Activated CD4-positive, alpha-beta T cell treated with anti-CD3 and anti-CD28 coated beads for 4 hours (primary cell): ENCODE results near the gene OSBPL9.
"Not testable (repeated sequence)": the region's sequence is repeated elsewhere in the genome, so short reads cannot be mapped to it uniquely, and the experiment has no call there.

ENCODE experiments used
- DNase-seq, 2 donors: peaks; one replicate each; pipeline ENCODE4 v3.0.0-alpha.2; 2020

Gene OSBPL9

DNA sequence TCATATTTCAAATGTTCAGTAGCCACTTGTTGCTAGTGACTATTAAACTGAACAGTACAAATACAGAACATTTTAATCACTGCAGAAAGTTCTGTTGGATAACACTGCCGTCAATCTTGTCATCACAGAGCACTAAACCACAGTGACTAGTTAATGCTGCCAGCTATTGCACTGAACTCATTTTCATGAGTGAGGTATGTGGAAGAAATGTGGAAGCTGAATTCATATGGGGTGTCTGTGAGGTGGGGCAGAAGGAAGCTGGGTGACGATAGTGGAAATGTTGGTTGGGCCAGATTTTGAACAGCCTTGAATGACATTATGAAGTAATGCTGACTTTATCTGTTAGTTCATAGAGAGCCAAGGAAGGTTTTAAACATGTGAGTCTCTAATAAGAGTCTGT is 49.6 kb downstream of the OSBPL9 start:
- DNase-seq, result no peak

DNA sequence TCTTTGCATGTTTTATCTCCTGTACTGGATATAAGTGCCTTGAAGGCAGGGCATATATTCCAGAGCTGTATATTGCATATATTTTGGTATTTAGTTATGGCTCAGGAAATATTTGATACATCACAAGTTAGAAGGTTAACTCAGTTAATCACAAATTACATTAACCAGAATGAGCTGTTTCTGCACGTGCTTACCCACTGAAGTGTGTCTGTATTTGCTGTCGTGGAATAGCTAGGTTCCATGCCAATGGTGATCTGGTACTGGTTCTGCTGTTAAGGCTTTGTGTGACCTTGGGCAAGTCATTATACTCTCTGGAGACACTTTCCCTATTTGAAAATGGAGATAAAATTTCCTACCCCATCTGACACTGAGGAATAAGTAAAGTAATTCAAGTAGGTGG is 50.7 kb downstream of the OSBPL9 start:
- DNase-seq, result no peak

GRCh38 chr1:51669272-51669671 is 52.4 kb downstream of the OSBPL9 start:
- DNase-seq, result no peak

GRCh38 chr1:51669816-51670215 is 52.9 kb downstream of the OSBPL9 start:
- no peak for DNase-seq

- no peak for DNase-seq
Observed at GRCh38 chr1:51671527-51672325, 54.8 kb downstream of the OSBPL9 start.

- no peak for DNase-seq
Observed at GRCh38 chr1:51673279-51673678, 56.4 kb downstream of the OSBPL9 start.

- DNase-seq, result no peak
Observed at GRCh38 chr1:51675177-51675780, 58.4 kb downstream of the OSBPL9 start.

DNA sequence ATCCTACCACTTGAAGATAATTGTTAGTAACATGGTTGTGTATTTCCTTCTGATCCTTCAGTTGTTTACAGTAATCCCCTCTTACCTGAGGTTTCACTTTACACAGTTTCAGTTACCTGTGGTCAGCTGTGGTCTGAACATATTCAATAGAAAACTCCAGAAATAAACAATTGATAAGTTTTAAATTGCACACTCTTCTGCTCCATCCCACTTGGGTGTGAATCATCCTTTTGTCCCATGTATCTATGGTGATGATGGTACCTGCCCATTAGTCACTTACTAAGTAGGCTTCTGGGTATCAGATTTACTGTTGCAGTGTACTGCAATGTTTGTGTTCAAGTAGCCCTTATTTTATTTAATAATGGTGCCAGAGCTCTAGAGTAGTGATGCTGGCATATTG is 62.5 kb downstream of the OSBPL9 start:
- no peak for DNase-seq

- DNase-seq, result no peak
Observed at GRCh38 chr1:51684776-51685175, 67.9 kb downstream of the OSBPL9 start.

GRCh38 chr1:51686450-51686849 is 69.6 kb downstream of the OSBPL9 start:
- no peak for DNase-seq

GRCh38 chr1:51689075-51689440 is 72.2 kb downstream of the OSBPL9 start:
- no peak for DNase-seq

GRCh38 chr1:51689643-51690042 is 72.8 kb downstream of the OSBPL9 start:
- no peak for DNase-seq

DNA sequence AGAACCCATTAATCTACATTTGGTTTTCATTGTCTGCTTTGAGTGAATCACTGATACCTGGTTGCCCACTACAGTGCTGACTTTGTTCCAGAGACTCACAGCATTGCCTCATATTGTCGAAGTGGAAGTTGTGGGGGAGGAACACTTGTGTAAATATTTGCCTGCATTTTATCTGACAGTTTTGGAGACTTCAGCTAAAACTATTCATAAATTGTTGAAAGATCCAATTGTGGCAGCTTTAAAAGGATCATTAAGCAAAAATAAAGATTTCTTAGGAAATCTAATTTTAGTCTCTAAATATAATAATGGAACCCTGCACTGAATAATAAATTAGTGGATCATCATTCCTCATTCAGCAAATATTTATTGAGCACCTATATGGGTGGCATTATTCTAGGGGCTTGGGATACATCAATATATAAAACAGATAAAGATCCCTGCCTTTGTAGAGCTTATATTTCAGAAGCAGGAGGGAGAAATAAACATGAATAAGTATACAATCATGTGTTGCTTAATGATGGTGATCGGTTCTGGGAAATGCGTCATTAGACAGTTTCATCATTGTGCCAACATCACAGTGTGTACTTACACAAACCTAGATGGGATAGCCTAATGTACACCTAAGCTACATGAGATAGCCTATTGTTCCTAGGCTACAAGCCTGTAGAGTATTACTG is 73.5 kb downstream of the OSBPL9 start:
- no peak for DNase-seq

DNA sequence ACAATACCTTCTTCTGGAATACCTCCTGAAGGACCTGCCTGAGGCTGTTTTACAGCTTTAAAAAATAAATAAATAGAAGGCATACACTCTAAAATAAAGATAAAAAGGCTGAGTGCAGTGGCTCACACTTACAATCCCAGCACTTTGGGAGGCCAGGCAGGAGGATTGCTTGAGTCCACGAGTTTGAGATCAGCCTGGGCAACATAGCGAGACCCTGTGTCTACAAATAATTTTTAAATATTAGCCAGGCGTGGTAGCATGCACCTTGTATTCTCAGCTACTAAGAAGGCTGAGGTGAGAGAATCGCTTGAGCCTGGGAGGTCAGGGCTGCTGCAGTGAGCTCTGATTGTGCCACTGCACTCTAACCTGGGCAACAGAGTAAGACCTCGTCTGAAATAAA is 75.0 kb downstream of the OSBPL9 start:
- DNase-seq, result no peak

GRCh38 chr1:51693419-51694155 is 76.7 kb downstream of the OSBPL9 start:
- DNase-seq, result no peak

DNA sequence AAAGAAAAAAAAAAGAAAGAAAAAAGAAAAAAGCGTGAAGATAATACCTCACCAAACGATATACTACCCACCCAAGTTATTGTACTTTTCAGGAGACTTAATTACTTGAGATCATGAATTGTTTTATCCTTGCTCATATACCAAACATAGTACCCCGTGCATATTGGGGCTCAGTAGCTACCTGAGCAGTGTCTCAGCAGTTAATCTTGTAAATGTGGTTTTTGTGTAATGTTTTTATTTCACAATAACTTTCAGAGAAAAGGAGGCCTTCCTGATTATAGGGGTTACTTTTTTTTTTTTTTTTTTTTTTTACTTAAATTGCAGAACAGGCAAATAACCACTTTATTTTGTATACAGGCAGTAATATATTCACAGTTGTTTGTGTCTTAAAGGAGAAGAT is 80.3 kb downstream of the OSBPL9 start:
- DNase-seq, result no peak

DNA sequence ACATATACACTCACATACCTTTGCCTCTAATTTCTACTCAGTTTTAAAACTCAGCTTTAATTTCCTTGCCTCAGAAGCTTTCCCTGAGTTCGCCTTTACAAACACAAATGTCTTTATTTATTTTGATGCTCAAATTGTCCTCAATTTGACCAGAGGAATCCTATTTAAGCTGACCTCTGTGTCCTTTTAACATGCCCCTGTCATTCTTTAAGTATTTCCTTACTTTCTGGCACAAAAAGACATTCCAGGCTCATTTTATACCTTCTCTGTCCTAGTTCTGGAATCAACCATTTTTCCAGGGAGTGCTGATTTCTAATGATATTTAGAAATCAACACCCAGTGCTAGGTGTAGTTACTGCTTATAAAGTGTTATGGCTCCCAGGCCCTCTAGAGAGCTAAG is 82.5 kb downstream of the OSBPL9 start:
- no peak for DNase-seq

DNA sequence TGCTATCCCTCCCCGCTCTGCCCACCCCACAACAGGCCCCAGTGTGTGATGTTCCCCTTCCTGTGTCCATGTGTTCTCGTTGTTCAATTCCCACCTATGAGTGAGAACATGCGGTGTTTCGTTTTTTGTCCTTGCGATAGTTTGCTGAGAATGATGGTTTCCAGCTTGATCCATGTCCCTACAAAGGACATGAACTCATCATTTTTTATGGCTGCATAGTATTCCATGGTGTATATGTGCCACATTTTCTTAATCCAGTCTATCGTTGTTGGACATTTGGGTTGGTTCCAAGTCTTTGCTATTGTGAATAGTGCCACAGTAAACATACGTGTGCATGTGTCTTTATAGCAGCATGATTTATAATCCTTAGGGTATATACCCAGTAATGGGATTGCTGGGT is 84.9 kb downstream of the OSBPL9 start:
- DNase-seq, result not testable (repeated sequence)

DNA sequence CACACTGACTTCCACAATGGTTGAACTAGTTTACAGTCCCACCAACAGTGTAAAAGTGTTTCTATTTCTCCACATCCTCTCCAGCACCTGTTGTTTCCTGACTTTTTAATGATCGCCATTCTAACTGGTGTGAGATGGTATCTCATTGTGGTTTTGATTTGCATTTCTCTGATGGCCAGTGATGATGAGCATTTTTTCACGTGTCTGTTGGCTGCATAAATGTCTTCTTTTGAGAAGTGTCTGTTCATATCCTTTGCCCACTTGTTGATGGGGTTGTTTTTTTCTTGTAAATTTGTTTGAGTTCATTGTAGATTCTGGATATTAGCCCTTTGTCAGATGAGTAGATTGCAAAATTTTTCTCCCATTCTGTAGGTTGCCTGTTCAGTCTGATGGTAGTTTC is 85.3 kb downstream of the OSBPL9 start:
- DNase-seq, result not testable (repeated sequence)

- DNase-seq, result no peak
Observed at GRCh38 chr1:51705035-51705434, 88.1 kb downstream of the OSBPL9 start.

DNA sequence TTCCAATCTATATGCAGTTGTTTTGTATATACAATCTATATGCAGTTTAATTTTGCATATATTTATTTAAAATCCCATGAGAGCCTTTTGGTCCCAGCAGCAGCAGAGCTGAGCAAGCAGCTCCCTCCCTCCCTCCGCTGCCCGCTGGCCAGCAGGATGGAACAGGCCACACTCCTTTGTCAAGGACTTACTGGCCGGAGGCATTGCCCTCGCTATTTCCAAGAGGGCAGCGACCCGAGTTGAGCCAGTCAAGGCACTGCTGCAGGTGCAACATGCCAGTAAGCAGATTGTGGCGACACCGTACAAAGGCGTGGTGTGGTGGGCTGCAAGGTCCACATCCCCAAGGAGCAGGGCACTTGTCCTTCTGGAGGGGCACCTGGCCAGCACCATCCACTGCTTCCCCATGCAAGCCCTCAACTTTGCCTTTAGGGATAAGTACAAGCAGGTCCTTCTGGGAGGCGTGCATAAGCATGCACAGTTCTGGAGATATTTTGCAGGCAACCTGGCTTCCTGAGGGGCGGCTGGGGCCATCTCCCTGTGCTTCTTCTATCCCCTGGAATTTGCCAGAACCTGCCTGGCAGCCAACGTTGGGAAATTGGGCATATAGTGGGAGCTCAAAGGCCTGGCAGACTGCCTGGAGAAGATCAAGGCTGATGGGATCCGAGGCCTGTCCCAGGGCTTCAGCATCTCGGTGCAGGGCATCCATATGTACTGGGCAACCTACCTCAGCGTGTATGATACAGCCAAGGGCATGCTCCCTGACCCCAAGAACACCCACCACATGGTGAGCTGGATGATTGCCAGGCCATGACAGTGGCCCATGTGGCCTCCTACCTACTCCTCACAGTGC is 92.2 kb downstream of the OSBPL9 start:
- DNase-seq, result no peak

DNA sequence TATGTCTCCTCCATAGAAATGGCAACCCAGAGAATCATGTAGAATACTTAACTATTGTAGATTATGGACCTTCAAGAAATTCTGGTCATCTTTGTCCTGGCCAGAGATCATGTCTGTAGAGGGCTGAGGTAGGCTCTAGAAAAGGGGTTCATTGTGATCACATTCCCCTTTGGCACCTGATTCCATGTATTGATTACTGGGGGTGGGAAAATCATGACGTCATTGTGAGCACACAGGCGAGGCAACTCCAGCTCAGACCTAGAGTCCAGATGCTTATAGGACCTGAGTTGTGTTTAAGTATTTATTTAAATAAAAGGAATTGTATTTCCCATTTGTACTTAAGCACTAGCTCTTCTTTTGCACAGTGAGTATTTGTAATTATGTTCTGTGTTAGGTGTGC is 93.1 kb downstream of the OSBPL9 start:
- DNase-seq, result no peak

GRCh38 chr1:51712590-51712989 is 95.7 kb downstream of the OSBPL9 start:
- no peak for DNase-seq
